ENCODE results near the gene DNM1.

Gene DNM1
- long read RNA-seq, partial matches to known transcripts: 10 of 16 reads
- long read RNA-seq, other reads (novel, unspliced or antisense): 6 of 16 reads

GRCh38 chr9:128203024-128203706 lies at the start of gene DNM1:
Gene DNM1, plus strand, starts transcription at chr9:128203379. Its CDS starts 92 bp downstream, at chr9:128203471.
- Histone ChIP-seq H3K4me3 (replicated peaks; ENCODE audit: insufficient read depth, low read length) (peak within 1 kb of the TSS; percentile 80), H3K27ac (replicated peaks) (no peak within 1 kb of the TSS; the same call in 1 of the 2 replicates), H3K27me3 (ENCODE audit: insufficient read depth, poor library complexity, severe bottlenecking) (no peaks in the 10 kb centered on the region)
- peak; percentile 52 to 54 for DNase-seq (ENCODE audit: low read depth in 1 of 2, low spot score in 1 of 2)
- TF ChIP-seq SPI1 (IDR thresholded peaks at IDR 0.05; ENCODE audit: borderline replicate concordance, low read depth) (no peak), CTCF (IDR thresholded peaks at IDR 0.05; ENCODE audit: insufficient read depth, low read length) (peak; percentile 36)

GRCh38 chr9:128153947-128154695 lies 49.1 kb upstream of the DNM1 start:
- TF ChIP-seq, protein P1, sequence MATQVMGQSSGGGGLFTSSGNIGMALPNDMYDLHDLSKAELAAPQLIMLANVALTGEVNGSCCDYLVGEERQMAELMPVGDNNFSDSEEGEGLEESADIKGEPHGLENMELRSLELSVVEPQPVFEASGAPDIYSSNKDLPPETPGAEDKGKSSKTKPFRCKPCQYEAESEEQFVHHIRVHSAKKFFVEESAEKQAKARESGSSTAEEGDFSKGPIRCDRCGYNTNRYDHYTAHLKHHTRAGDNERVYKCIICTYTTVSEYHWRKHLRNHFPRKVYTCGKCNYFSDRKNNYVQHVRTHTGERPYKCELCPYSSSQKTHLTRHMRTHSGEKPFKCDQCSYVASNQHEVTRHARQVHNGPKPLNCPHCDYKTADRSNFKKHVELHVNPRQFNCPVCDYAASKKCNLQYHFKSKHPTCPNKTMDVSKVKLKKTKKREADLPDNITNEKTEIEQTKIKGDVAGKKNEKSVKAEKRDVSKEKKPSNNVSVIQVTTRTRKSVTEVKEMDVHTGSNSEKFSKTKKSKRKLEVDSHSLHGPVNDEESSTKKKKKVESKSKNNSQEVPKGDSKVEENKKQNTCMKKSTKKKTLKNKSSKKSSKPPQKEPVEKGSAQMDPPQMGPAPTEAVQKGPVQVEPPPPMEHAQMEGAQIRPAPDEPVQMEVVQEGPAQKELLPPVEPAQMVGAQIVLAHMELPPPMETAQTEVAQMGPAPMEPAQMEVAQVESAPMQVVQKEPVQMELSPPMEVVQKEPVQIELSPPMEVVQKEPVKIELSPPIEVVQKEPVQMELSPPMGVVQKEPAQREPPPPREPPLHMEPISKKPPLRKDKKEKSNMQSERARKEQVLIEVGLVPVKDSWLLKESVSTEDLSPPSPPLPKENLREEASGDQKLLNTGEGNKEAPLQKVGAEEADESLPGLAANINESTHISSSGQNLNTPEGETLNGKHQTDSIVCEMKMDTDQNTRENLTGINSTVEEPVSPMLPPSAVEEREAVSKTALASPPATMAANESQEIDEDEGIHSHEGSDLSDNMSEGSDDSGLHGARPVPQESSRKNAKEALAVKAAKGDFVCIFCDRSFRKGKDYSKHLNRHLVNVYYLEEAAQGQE (IDR thresholded peaks at IDR 0.05; ENCODE audit: insufficient replicate concordance, low read depth): no peak
- TF ChIP-seq SPI1 (IDR thresholded peaks at IDR 0.05; ENCODE audit: borderline replicate concordance, low read depth) (no peak), CTCF (IDR thresholded peaks at IDR 0.05; ENCODE audit: insufficient read depth, low read length) (no peak), GABPA (IDR thresholded peaks at IDR 0.05; ENCODE audit: low read depth) (no peak), POLR2AphosphoS5 (IDR thresholded peaks at IDR 0.05; ENCODE audit: low read depth) (no peak)
- no peak overlapping the region for H3K27ac ChIP-seq (replicated peaks)
- no peak for DNase-seq (ENCODE audit: low read depth in 1 of 2, low spot score in 1 of 2)
- H3K4me3 ChIP-seq (replicated peaks; ENCODE audit: insufficient read depth, low read length): no peak overlapping the region
- H3K27me3 ChIP-seq (ENCODE audit: insufficient read depth, poor library complexity, severe bottlenecking): no peaks in the 10 kb centered on the region

GRCh38 chr9:128155736-128156500 lies 47.3 kb upstream of the DNM1 start:
- TF ChIP-seq CTCF (IDR thresholded peaks at IDR 0.05; ENCODE audit: insufficient read depth, low read length): no peak
- no peak for TF ChIP-seq GABPA (IDR thresholded peaks at IDR 0.05; ENCODE audit: low read depth)
- TF ChIP-seq SPI1 (IDR thresholded peaks at IDR 0.05; ENCODE audit: borderline replicate concordance, low read depth): no peak
- TF ChIP-seq POLR2AphosphoS5 (IDR thresholded peaks at IDR 0.05; ENCODE audit: low read depth): no peak
- TF ChIP-seq, protein P1 (IDR thresholded peaks at IDR 0.05; ENCODE audit: insufficient replicate concordance, low read depth): no peak
- no peak for DNase-seq (ENCODE audit: low read depth in 1 of 2, low spot score in 1 of 2)
- H3K27me3 ChIP-seq (ENCODE audit: insufficient read depth, poor library complexity, severe bottlenecking): no peaks in the 10 kb centered on the region
- H3K27ac ChIP-seq (replicated peaks): no peak overlapping the region
- H3K4me3 ChIP-seq (replicated peaks; ENCODE audit: insufficient read depth, low read length): no peak overlapping the region
